ENCODE data around the gene CREB3L1.

CREB3L1 gene

GRCh38 chr11:46249103-46249937, 28.1 kb upstream of the CREB3L1 start:
- H3K36me3 ChIP-seq (ENCODE audit: insufficient read depth, low read length) = no peaks in the 10 kb centered on the region
- no peaks in the 10 kb centered on the region for H3K27me3 ChIP-seq (ENCODE audit: insufficient read depth, low read length, poor library complexity, severe bottlenecking)
- no peaks in the 10 kb centered on the region for H3F3A ChIP-seq (ENCODE audit: low read depth)
- H3K4me3 ChIP-seq (ENCODE audit: low read length, poor library complexity, severe bottlenecking) = no peak overlapping the region
- H2AFZ ChIP-seq (ENCODE audit: low read length) = peak overlapping the region; percentile 54
- H3K9ac ChIP-seq (ENCODE audit: low read depth, low read length, poor library complexity, severe bottlenecking) = no peak overlapping the region
- no peaks in the 10 kb centered on the region for H4K20me1 ChIP-seq (ENCODE audit: insufficient read depth, low read length, poor library complexity, severe bottlenecking)
- no peaks in the 10 kb centered on the region for H3K4me1 ChIP-seq (ENCODE audit: insufficient read depth, low read length, poor library complexity, severe bottlenecking)
- H3K9me2 ChIP-seq (replicated peaks; ENCODE audit: low read depth, low read length) = no peaks in the 10 kb centered on the region
- TF ChIP-seq CTCF (conservative IDR thresholded peaks at IDR 0.05; ENCODE audit: low read length) (no peak), EZH2phosphoT487 (IDR thresholded peaks at IDR 0.05; ENCODE audit: borderline replicate concordance) (no peak)
- H3K9me3 ChIP-seq (ENCODE audit: insufficient read depth, low read depth, low read length) = no peaks in the 10 kb centered on the region
- no peak overlapping the region for H3K4me2 ChIP-seq (ENCODE audit: low read depth, low read length, poor library complexity, severe bottlenecking)
- no peaks in the 10 kb centered on the region for H3K79me2 ChIP-seq (ENCODE audit: insufficient read depth, low read length)

GRCh38 chr11:46249938-46250744, 27.3 kb upstream of the CREB3L1 start:
- no peaks in the 10 kb centered on the region for H3K27me3 ChIP-seq (ENCODE audit: insufficient read depth, low read length, poor library complexity, severe bottlenecking)
- no peak overlapping the region for H3K4me2 ChIP-seq (ENCODE audit: low read depth, low read length, poor library complexity, severe bottlenecking)
- no peak overlapping the region for H3K4me3 ChIP-seq (ENCODE audit: low read length, poor library complexity, severe bottlenecking)
- H3K4me1 ChIP-seq (ENCODE audit: insufficient read depth, low read length, poor library complexity, severe bottlenecking) = no peaks in the 10 kb centered on the region
- no peaks in the 10 kb centered on the region for H3K36me3 ChIP-seq (ENCODE audit: insufficient read depth, low read length)
- H3K9me2 ChIP-seq (replicated peaks; ENCODE audit: low read depth, low read length) = no peaks in the 10 kb centered on the region
- no peaks in the 10 kb centered on the region for H3K79me2 ChIP-seq (ENCODE audit: insufficient read depth, low read length)
- H2AFZ ChIP-seq (ENCODE audit: low read length) = peak overlapping the region; percentile 54; the same call in 1 of the 2 replicates
- H3F3A ChIP-seq (ENCODE audit: low read depth) = no peaks in the 10 kb centered on the region
- TF ChIP-seq CTCF (conservative IDR thresholded peaks at IDR 0.05; ENCODE audit: low read length) (no peak), EZH2phosphoT487 (IDR thresholded peaks at IDR 0.05; ENCODE audit: borderline replicate concordance) (no peak)
- H3K9ac ChIP-seq (ENCODE audit: low read depth, low read length, poor library complexity, severe bottlenecking) = no peak overlapping the region
- H4K20me1 ChIP-seq (ENCODE audit: insufficient read depth, low read length, poor library complexity, severe bottlenecking) = no peaks in the 10 kb centered on the region
- H3K9me3 ChIP-seq (ENCODE audit: insufficient read depth, low read depth, low read length) = no peaks in the 10 kb centered on the region

DNA sequence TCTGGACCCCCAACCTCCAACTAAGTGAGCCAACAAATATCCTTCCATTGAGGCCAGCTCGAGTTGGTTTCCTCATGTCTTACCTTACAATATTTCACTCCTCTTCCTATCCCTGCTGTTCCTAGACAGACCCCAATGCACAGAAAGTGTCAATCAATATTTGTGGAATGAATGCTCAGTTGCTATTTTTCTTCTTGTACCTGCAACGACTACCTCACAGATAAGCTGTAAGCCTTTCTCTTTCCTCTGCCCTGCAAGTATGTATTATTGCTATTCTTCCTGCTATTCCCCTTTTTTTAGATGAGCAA, 26.8 kb upstream of the CREB3L1 start:
- H3K9ac ChIP-seq (ENCODE audit: low read depth, low read length, poor library complexity, severe bottlenecking) = no peak overlapping the region
- H3K36me3 ChIP-seq (ENCODE audit: insufficient read depth, low read length) = no peaks in the 10 kb centered on the region
- no peaks in the 10 kb centered on the region for H3K9me3 ChIP-seq (ENCODE audit: insufficient read depth, low read depth, low read length)
- no peaks in the 10 kb centered on the region for H3F3A ChIP-seq (ENCODE audit: low read depth)
- H3K4me1 ChIP-seq (ENCODE audit: insufficient read depth, low read length, poor library complexity, severe bottlenecking) = no peaks in the 10 kb centered on the region
- no peak overlapping the region for H3K4me2 ChIP-seq (ENCODE audit: low read depth, low read length, poor library complexity, severe bottlenecking)
- no peak overlapping the region for H2AFZ ChIP-seq (ENCODE audit: low read length)
- no peak overlapping the region for H3K4me3 ChIP-seq (ENCODE audit: low read length, poor library complexity, severe bottlenecking)
- no peaks in the 10 kb centered on the region for H3K27me3 ChIP-seq (ENCODE audit: insufficient read depth, low read length, poor library complexity, severe bottlenecking)
- H3K9me2 ChIP-seq (replicated peaks; ENCODE audit: low read depth, low read length) = no peaks in the 10 kb centered on the region
- no peaks in the 10 kb centered on the region for H4K20me1 ChIP-seq (ENCODE audit: insufficient read depth, low read length, poor library complexity, severe bottlenecking)
- TF ChIP-seq CTCF (conservative IDR thresholded peaks at IDR 0.05; ENCODE audit: low read length) (no peak), EZH2phosphoT487 (IDR thresholded peaks at IDR 0.05; ENCODE audit: borderline replicate concordance) (no peak)
- H3K79me2 ChIP-seq (ENCODE audit: insufficient read depth, low read length) = no peaks in the 10 kb centered on the region

All from Loucy (cell line).